Transverse colon (tissue), 3 donors: ENCODE results near the gene SSB.

Experiments used
- CTCF ChIP-seq, 5 experiments: fragments of 200-600 bp in 3 of 5; fragments of 450-650 bp in 2 of 5; sonication (generic) in 3 of 5; IDR thresholded peaks; 1 replicate in 2 of 5; 2 replicates in 3 of 5; pipeline ENCODE4 v1.5.1; 2016 to 2017; ENCODE audit warnings: antibody characterized with exemption in 5 of 5, inconsistent platforms in 3 of 5, mild to moderate bottlenecking in 2 of 5, moderate library complexity in 1 of 5
- EP300 ChIP-seq: sonication (generic); formaldehyde crosslinking; IDR thresholded peaks from one replicate; pipeline ENCODE4 v1.6.1; 2017; ENCODE audit warnings: antibody characterized with exemption, low read depth
- POLR2A ChIP-seq: fragments of 450-650 bp; IDR thresholded peaks from one replicate; pipeline ENCODE4 v1.6.1; 2016; ENCODE audit warnings: antibody characterized with exemption, mild to moderate bottlenecking, moderate library complexity

- TF ChIP-seq EP300 (no peak), CTCF (IDR thresholded peaks at IDR 0.05) (no peak), POLR2A (no peak)
Measured at GRCh38 chr2:169839954-169840746, 41.5 kb downstream of the SSB start.
